Measurements from ENCODE around the gene GAREM2.

GRCh38 chr2:26189751-26190150, 16.9 kb downstream of the GAREM2 start:
- TF ChIP-seq CTCF (IDR thresholded peaks at IDR 0.05; ENCODE audit: low read depth, low read length, missing input control): no peak
- no peak for TF ChIP-seq MAX (IDR thresholded peaks at IDR 0.05)
- no peak for TF ChIP-seq FOXA1 (IDR thresholded peaks at IDR 0.05)
- TF ChIP-seq RAD21 (IDR thresholded peaks at IDR 0.05): no peak
- no peak for TF ChIP-seq GABPA (IDR thresholded peaks at IDR 0.05 in 1 of 2, conservative IDR thresholded peaks at IDR 0.05 in 1 of 2)
- TF ChIP-seq REST (IDR thresholded peaks at IDR 0.05): no peak
- no peak for TF ChIP-seq JUND (IDR thresholded peaks at IDR 0.05)
- TF ChIP-seq SP1 (IDR thresholded peaks at IDR 0.05): no peak
- TF ChIP-seq ZBTB33 (IDR thresholded peaks at IDR 0.05): no peak
- TF ChIP-seq YY1 (IDR thresholded peaks at IDR 0.05): no peak
- TF ChIP-seq EGR1 (IDR thresholded peaks at IDR 0.05; ENCODE audit: low read depth in 2 of 2): no peak
